ENCODE data around the gene FAM98A. TPM values are rescaled to one million over a fixed set of nuclear protein-coding genes. Genes with fewer than 3 reads are reported as not detected.

FAM98A gene
- total RNA-seq, 1 experiment from 2014 or later = 47.7 TPM

GRCh38 chr2:33581872-33582271 is 17.2 kb downstream of the FAM98A start:
- CTCF ChIA-PET = no interaction called here
- DNase-seq = no peak
- BruUV-seq (replicated peaks) = no TSS peak
- no peaks in the 10 kb centered on the region for H3K4me1 Mint-ChIP-seq (ENCODE audit: low read depth, unreplicated experiment)
- peaks cover 13% of the 10 kb centered on the region for H3K36me3 Mint-ChIP-seq (ENCODE audit: insufficient read depth, unreplicated experiment)
- H3K4me3 Mint-ChIP-seq (ENCODE audit: low read depth, unreplicated experiment) = no peak overlapping the region
- H3K27ac Mint-ChIP-seq (ENCODE audit: unreplicated experiment) = no peak overlapping the region
- intact Hi-C loops (cut with micrococcal nuclease; ENCODE audit: unreplicated experiment) = loop anchor here (2.0 to 10.0 kb wide), 2 partner anchors 105 to 497 kb away; partner anchors contain the start of gene RASGRP3
- H3K9me3 Mint-ChIP-seq (ENCODE audit: low read depth, unreplicated experiment) = no peaks in the 10 kb centered on the region
- H3K27me3 Mint-ChIP-seq (ENCODE audit: unreplicated experiment) = no peaks in the 10 kb centered on the region
- TF ChIP-seq CTCF (IDR thresholded peaks at IDR 0.05; ENCODE audit: unreplicated experiment) = no peak

- intact Hi-C loops (cut with micrococcal nuclease; ENCODE audit: unreplicated experiment) = no loop called here
- BruUV-seq (replicated peaks) = no TSS peak
- peaks cover 5% of the 10 kb centered on the region for H3K36me3 Mint-ChIP-seq (ENCODE audit: insufficient read depth, unreplicated experiment)
- H3K4me3 Mint-ChIP-seq (ENCODE audit: low read depth, unreplicated experiment) = no peak overlapping the region
- no peak for TF ChIP-seq CTCF (IDR thresholded peaks at IDR 0.05; ENCODE audit: unreplicated experiment)
- no peak overlapping the region for H3K27ac Mint-ChIP-seq (ENCODE audit: unreplicated experiment)
- H3K27me3 Mint-ChIP-seq (ENCODE audit: unreplicated experiment) = no peaks in the 10 kb centered on the region
- DNase-seq = no peak
- CTCF ChIA-PET = no interaction called here
- no peaks in the 10 kb centered on the region for H3K4me1 Mint-ChIP-seq (ENCODE audit: low read depth, unreplicated experiment)
- H3K9me3 Mint-ChIP-seq (ENCODE audit: low read depth, unreplicated experiment) = no peaks in the 10 kb centered on the region
Measured at GRCh38 chr2:33579227-33579626, 19.9 kb downstream of the FAM98A start.

GRCh38 chr2:33577668-33578067 is 21.4 kb downstream of the FAM98A start:
- Mint-ChIP-seq H3K4me3 (ENCODE audit: low read depth, unreplicated experiment) (no peak overlapping the region), H3K9me3 (ENCODE audit: low read depth, unreplicated experiment) (no peaks in the 10 kb centered on the region), H3K36me3 (ENCODE audit: insufficient read depth, unreplicated experiment) (peaks cover 5% of the 10 kb centered on the region), H3K27ac (ENCODE audit: unreplicated experiment) (no peak overlapping the region), H3K27me3 (ENCODE audit: unreplicated experiment) (no peaks in the 10 kb centered on the region), H3K4me1 (ENCODE audit: low read depth, unreplicated experiment) (no peaks in the 10 kb centered on the region)
- no peak for DNase-seq
- CTCF ChIA-PET = interaction anchor here (0.5 to 0.6 kb wide), 2 partner anchors 182 to 191 kb away, joined by 3 read pairs; no protein-coding TSS in a partner anchor
- intact Hi-C loops (cut with micrococcal nuclease; ENCODE audit: unreplicated experiment) = no loop called here
- TF ChIP-seq CTCF (IDR thresholded peaks at IDR 0.05; ENCODE audit: unreplicated experiment) = no peak
- no TSS peak for BruUV-seq (replicated peaks)

GRCh38 chr2:33577084-33577483 is 22.0 kb downstream of the FAM98A start:
- Mint-ChIP-seq H3K27me3 (ENCODE audit: unreplicated experiment) (no peaks in the 10 kb centered on the region), H3K27ac (ENCODE audit: unreplicated experiment) (no peak overlapping the region), H3K36me3 (ENCODE audit: insufficient read depth, unreplicated experiment) (peaks cover 5% of the 10 kb centered on the region), H3K9me3 (ENCODE audit: low read depth, unreplicated experiment) (no peaks in the 10 kb centered on the region), H3K4me3 (ENCODE audit: low read depth, unreplicated experiment) (no peak overlapping the region), H3K4me1 (ENCODE audit: low read depth, unreplicated experiment) (no peaks in the 10 kb centered on the region)
- CTCF ChIA-PET = interaction anchor here (0.5 to 0.6 kb wide), 2 partner anchors 181 to 191 kb away, joined by 3 read pairs; no protein-coding TSS in a partner anchor
- no peak for DNase-seq
- no TSS peak for BruUV-seq (replicated peaks)
- intact Hi-C loops (cut with micrococcal nuclease; ENCODE audit: unreplicated experiment) = no loop called here
- TF ChIP-seq CTCF (IDR thresholded peaks at IDR 0.05; ENCODE audit: unreplicated experiment) = no peak
